HCT116 (cell line): ENCODE results near the gene SLC24A3.

ENCODE experiments used
- CEBPB ChIP-seq: IDR thresholded peaks from 2 replicates; pipeline ENCODE4 v1.6.1; 2012; ENCODE audit warnings: low read depth
- EGR1 ChIP-seq: IDR thresholded peaks from 2 replicates; pipeline ENCODE4 v1.6.1; 2012; ENCODE audit warnings: low read depth
- EZH2 ChIP-seq: fragments of 200-600 bp; sonication (generic); IDR thresholded peaks from 2 replicates; pipeline ENCODE4 v1.6.1; 2017; ENCODE audit warnings: antibody characterized with exemption, mixed run types
- POLR2A ChIP-seq: IDR thresholded peaks from 2 replicates; pipeline ENCODE4 v1.7.0; 2011; ENCODE audit warnings: borderline replicate concordance; ENCODE audit not compliant: insufficient read depth, insufficient read length; ENCODE audit errors: extremely low read depth
- POLR2AphosphoS5 ChIP-seq: IDR thresholded peaks from 2 replicates; pipeline ENCODE4 v1.6.1; 2011; ENCODE audit warnings: mild to moderate bottlenecking, low read depth, low read length, moderate library complexity
- RAD21 ChIP-seq: IDR thresholded peaks from 2 replicates; pipeline ENCODE4 v1.6.1; 2012; ENCODE audit warnings: low read depth, mild to moderate bottlenecking
- TCF7L2 ChIP-seq: IDR thresholded peaks from 2 replicates; pipeline ENCODE4 v1.7.0; 2011; ENCODE audit warnings: borderline replicate concordance, inconsistent platforms; ENCODE audit not compliant: insufficient read depth, insufficient read length; ENCODE audit errors: extremely low read depth
- ZFX ChIP-seq: fragments of 450-650 bp; IDR thresholded peaks from 2 replicates; pipeline ENCODE4 v1.6.1; 2017
- ZNF274 ChIP-seq: fragments of 200-500 bp; sonication (Bioruptor generic); IDR thresholded peaks from 2 replicates; pipeline ENCODE4 v1.6.1; 2014; ENCODE audit warnings: mild to moderate bottlenecking, low read depth, low read length, inconsistent platforms
- TF ChIP-seq, protein P1 (sequence below): IDR thresholded peaks from 2 replicates; pipeline ENCODE4 v1.6.1; 2012
- TF ChIP-seq, protein P2 (sequence below), 3 experiments: fragments of 200-600 bp in 1 of 3; sonication (generic) in 1 of 3; IDR thresholded peaks in 2 of 3; conservative IDR thresholded peaks in 1 of 3; 2 replicates each; pipeline ENCODE4 v1.5.1; 2012 to 2017; ENCODE audit warnings: low read depth in 2 of 3, low read length in 2 of 3, antibody characterized with exemption in 1 of 3, borderline replicate concordance in 1 of 3, control low read depth in 1 of 3, mild to moderate bottlenecking in 1 of 3, mixed read lengths in 1 of 3, mixed run types in 1 of 3, moderate library complexity in 1 of 3; ENCODE audit not compliant: insufficient read depth in 1 of 3
- TF ChIP-seq, protein P3 (sequence below): IDR thresholded peaks from 2 replicates; pipeline ENCODE4 v1.6.1; 2012
- TF ChIP-seq, protein P4 (sequence below): IDR thresholded peaks from 2 replicates; pipeline ENCODE4 v1.6.1; 2011; ENCODE audit warnings: mild to moderate bottlenecking, low read length, moderate library complexity; ENCODE audit not compliant: insufficient replicate concordance; ENCODE audit errors: extremely low read depth
- TF ChIP-seq, protein P5 (sequence below): IDR thresholded peaks from 2 replicates; pipeline ENCODE4 v1.6.1; 2012; ENCODE audit warnings: low read depth

DNA sequence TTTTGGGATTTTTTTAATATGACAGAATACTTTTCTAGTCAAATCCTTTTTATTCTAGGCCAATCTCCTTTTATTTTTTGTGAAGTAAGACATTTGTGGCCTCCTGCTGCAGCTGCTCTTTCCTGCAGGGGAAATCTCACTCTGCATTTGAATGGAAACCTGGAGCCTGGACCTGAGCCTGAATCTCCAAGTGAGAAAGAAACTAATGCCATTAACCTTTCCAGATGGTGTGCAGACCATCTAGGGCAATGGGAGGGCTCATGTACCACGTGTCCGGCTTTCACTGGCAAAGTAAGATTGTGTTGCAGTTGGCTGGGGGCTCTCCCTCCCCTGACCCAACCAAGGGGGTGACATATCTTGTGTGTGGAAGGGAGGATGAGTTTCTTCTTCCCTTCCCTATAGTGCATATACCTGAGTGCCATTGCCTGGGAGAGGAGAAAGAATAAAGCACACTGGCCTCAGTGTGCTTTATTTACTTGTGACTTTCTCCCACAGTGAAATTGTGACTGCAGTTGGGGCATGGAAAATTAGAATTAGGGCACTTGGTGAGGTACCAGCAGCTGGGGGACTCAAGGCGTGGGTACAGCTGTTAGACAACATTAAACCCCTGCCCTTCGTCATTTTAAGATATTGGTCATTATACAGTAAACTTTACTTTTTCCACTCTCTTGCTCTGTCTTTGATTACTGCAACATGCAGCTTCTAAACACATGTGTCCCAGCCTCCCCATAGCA lies 385.8 kb downstream of the SLC24A3 start:
- no peak for TF ChIP-seq ZNF274
- TF ChIP-seq ZFX = no peak
- no peak for TF ChIP-seq RAD21
- TF ChIP-seq, protein P1, sequence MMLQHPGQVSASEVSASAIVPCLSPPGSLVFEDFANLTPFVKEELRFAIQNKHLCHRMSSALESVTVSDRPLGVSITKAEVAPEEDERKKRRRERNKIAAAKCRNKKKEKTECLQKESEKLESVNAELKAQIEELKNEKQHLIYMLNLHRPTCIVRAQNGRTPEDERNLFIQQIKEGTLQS = no peak
- TF ChIP-seq, protein P2, sequence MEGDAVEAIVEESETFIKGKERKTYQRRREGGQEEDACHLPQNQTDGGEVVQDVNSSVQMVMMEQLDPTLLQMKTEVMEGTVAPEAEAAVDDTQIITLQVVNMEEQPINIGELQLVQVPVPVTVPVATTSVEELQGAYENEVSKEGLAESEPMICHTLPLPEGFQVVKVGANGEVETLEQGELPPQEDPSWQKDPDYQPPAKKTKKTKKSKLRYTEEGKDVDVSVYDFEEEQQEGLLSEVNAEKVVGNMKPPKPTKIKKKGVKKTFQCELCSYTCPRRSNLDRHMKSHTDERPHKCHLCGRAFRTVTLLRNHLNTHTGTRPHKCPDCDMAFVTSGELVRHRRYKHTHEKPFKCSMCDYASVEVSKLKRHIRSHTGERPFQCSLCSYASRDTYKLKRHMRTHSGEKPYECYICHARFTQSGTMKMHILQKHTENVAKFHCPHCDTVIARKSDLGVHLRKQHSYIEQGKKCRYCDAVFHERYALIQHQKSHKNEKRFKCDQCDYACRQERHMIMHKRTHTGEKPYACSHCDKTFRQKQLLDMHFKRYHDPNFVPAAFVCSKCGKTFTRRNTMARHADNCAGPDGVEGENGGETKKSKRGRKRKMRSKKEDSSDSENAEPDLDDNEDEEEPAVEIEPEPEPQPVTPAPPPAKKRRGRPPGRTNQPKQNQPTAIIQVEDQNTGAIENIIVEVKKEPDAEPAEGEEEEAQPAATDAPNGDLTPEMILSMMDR (IDR thresholded peaks at IDR 0.05 in 2 of 3, conservative IDR thresholded peaks at IDR 0.05 in 1 of 3; ENCODE audit: borderline replicate concordance in 1 of 3, insufficient read depth in 1 of 3, low read depth in 2 of 3, low read length in 2 of 3) = no peak
- TF ChIP-seq CEBPB = no peak
- TF ChIP-seq, protein P3, sequence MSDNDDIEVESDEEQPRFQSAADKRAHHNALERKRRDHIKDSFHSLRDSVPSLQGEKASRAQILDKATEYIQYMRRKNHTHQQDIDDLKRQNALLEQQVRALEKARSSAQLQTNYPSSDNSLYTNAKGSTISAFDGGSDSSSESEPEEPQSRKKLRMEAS = no peak
- TF ChIP-seq, protein P4, sequence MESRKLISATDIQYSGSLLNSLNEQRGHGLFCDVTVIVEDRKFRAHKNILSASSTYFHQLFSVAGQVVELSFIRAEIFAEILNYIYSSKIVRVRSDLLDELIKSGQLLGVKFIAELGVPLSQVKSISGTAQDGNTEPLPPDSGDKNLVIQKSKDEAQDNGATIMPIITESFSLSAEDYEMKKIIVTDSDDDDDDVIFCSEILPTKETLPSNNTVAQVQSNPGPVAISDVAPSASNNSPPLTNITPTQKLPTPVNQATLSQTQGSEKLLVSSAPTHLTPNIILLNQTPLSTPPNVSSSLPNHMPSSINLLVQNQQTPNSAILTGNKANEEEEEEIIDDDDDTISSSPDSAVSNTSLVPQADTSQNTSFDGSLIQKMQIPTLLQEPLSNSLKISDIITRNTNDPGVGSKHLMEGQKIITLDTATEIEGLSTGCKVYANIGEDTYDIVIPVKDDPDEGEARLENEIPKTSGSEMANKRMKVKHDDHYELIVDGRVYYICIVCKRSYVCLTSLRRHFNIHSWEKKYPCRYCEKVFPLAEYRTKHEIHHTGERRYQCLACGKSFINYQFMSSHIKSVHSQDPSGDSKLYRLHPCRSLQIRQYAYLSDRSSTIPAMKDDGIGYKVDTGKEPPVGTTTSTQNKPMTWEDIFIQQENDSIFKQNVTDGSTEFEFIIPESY = no peak
- TF ChIP-seq POLR2A = no peak
- no peak for TF ChIP-seq EZH2
- TF ChIP-seq, protein P5, sequence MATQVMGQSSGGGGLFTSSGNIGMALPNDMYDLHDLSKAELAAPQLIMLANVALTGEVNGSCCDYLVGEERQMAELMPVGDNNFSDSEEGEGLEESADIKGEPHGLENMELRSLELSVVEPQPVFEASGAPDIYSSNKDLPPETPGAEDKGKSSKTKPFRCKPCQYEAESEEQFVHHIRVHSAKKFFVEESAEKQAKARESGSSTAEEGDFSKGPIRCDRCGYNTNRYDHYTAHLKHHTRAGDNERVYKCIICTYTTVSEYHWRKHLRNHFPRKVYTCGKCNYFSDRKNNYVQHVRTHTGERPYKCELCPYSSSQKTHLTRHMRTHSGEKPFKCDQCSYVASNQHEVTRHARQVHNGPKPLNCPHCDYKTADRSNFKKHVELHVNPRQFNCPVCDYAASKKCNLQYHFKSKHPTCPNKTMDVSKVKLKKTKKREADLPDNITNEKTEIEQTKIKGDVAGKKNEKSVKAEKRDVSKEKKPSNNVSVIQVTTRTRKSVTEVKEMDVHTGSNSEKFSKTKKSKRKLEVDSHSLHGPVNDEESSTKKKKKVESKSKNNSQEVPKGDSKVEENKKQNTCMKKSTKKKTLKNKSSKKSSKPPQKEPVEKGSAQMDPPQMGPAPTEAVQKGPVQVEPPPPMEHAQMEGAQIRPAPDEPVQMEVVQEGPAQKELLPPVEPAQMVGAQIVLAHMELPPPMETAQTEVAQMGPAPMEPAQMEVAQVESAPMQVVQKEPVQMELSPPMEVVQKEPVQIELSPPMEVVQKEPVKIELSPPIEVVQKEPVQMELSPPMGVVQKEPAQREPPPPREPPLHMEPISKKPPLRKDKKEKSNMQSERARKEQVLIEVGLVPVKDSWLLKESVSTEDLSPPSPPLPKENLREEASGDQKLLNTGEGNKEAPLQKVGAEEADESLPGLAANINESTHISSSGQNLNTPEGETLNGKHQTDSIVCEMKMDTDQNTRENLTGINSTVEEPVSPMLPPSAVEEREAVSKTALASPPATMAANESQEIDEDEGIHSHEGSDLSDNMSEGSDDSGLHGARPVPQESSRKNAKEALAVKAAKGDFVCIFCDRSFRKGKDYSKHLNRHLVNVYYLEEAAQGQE = no peak
- no peak for TF ChIP-seq POLR2AphosphoS5
- no peak for TF ChIP-seq TCF7L2
- no peak for TF ChIP-seq EGR1
